ENCODE measurements around the gene PFKL. TPM values are rescaled to one million over a fixed set of nuclear protein-coding genes. Genes with fewer than 3 reads are reported as not detected.

PFKL gene
- total and polyA plus RNA-seq, 2 experiments from 2014 or later, result 40.3 to 106 TPM

GRCh38 chr21:44349416-44349846 is 49.6 kb downstream of the PFKL start:
- TF ChIP-seq NANOG (IDR thresholded peaks at IDR 0.05; ENCODE audit: borderline replicate concordance), result no peak
- TF ChIP-seq JUNB (IDR thresholded peaks at IDR 0.05; ENCODE audit: unreplicated experiment), result no peak
- no peak for TF ChIP-seq ZNF462 (CRISPR knock-in tag; IDR thresholded peaks at IDR 0.05)
- TF ChIP-seq ZNF114 (CRISPR knock-in tag; IDR thresholded peaks at IDR 0.05), result no peak
- no peak for TF ChIP-seq EZH2phosphoT487 (IDR thresholded peaks at IDR 0.05; ENCODE audit: unreplicated experiment)
- TF ChIP-seq, protein P1, sequence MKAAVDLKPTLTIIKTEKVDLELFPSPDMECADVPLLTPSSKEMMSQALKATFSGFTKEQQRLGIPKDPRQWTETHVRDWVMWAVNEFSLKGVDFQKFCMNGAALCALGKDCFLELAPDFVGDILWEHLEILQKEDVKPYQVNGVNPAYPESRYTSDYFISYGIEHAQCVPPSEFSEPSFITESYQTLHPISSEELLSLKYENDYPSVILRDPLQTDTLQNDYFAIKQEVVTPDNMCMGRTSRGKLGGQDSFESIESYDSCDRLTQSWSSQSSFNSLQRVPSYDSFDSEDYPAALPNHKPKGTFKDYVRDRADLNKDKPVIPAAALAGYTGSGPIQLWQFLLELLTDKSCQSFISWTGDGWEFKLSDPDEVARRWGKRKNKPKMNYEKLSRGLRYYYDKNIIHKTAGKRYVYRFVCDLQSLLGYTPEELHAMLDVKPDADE (IDR thresholded peaks at IDR 0.05), result no peak
- peak overlapping the region; percentile 55; the same call in 1 of the 2 replicates for H3K4me2 ChIP-seq
- no peaks in the 10 kb centered on the region for H3K79me2 ChIP-seq (replicated peaks; ENCODE audit: insufficient read depth)
- H3K27me3 ChIP-seq (ENCODE audit: insufficient read depth), result peaks cover 36% of the 10 kb centered on the region
- ATAC-seq, result peak; percentile 8
- Mint-ChIP-seq H3K4me3 (peak overlapping the region; percentile 10; the same call in 2 of the 3 replicates), H3K27me3 (ENCODE audit: insufficient read depth, low read depth, poor library complexity) (peaks cover 39% of the 10 kb centered on the region), H3K9me3 (no peaks in the 10 kb centered on the region), H3K36me3 (ENCODE audit: low read depth) (no peaks in the 10 kb centered on the region), H3K27ac (no peak overlapping the region), H3K4me1 (no peaks in the 10 kb centered on the region; the same call in 1 of the 3 replicates)
- H3K4me1 ChIP-seq (ENCODE audit: insufficient read depth), result no peaks in the 10 kb centered on the region; the same call in 1 of the 2 replicates
- H3K27ac ChIP-seq (ENCODE audit: low read depth), result no peak overlapping the region
- no peak overlapping the region; the same call in 1 of the 2 replicates for H3K4me3 ChIP-seq
- H4K20me1 ChIP-seq (replicated peaks; ENCODE audit: insufficient read depth), result no peaks in the 10 kb centered on the region
- no peaks in the 10 kb centered on the region for H3K36me3 ChIP-seq (ENCODE audit: insufficient read depth)
- no peaks in the 10 kb centered on the region for H3F3A ChIP-seq (replicated peaks; ENCODE audit: low read depth)
- peak overlapping the region; percentile 78 for H2AFZ ChIP-seq
- no peaks in the 10 kb centered on the region for H3K9me2 ChIP-seq (ENCODE audit: insufficient read depth)
- DNase-seq (ENCODE audit: low spot score), result no peak
